Left lung (tissue), 10 donors: Measurements from ENCODE around the gene SPSB1. TPM values are rescaled to one million over a fixed set of nuclear protein-coding genes. Genes with fewer than 3 reads are reported as not detected.

ENCODE experiments used
- ATAC-seq: fragments of 200-7000 bp; cut with Tn5 transposase; one replicate; pipeline ENCODE4 v1.9.1; 2020; ENCODE audit warnings: moderate library complexity
- DNase-seq, 4 donors: peaks; one replicate each; pipeline ENCODE4 v3.0.0-alpha.2; 2013 to 2020
- H3K27ac ChIP-seq, 2 donors: fragments of 200-600 bp; sonication (generic) in 1 of 2; one replicate each; pipeline versions ENCODE4 v1.5.0 to v1.8.0; 2020 to 2021
- H3K27me3 ChIP-seq, 2 donors: fragments of 200-600 bp; sonication (generic) in 1 of 2; one replicate each; pipeline versions ENCODE4 v1.5.0 to v1.8.0; 2020 to 2021
- H3K36me3 ChIP-seq, 2 donors: fragments of 200-600 bp; sonication (generic) in 1 of 2; one replicate each; pipeline versions ENCODE4 v1.5.0 to v1.8.0; 2020 to 2021
- H3K4me1 ChIP-seq, 2 donors: fragments of 200-600 bp; one replicate each; pipeline ENCODE4 v1.8.0; 2021
- H3K4me3 ChIP-seq, 2 donors: fragments of 200-600 bp; sonication (generic) in 1 of 2; one replicate each; pipeline versions ENCODE4 v1.5.0 to v1.8.0; 2020 to 2021; ENCODE audit warnings: mild to moderate bottlenecking in 1 of 2
- H3K9me3 ChIP-seq, 2 donors: fragments of 200-600 bp; sonication (generic) in 1 of 2; one replicate each; pipeline versions ENCODE4 v1.5.0 to v1.8.0; 2020 to 2021
- intact Hi-C, 2 donors: fragments of 100-400 bp; cut with DNase I; formaldehyde crosslinking; loops; one replicate each; pipeline versions ENCODE4 v1.11.2 to v1.14.2; 2022
- polyA plus RNA-seq, 6 donors: library from polyadenylated mRNA; unstranded; fragments of 120-200 nt; gene quantifications; one replicate each; pipeline ENCODE4 v1.2.1, GENCODE V29; 2013; ENCODE audit not compliant: insufficient read length in 6 of 6
- total RNA-seq, 2 donors: library from RNA; stranded (reverse); fragmentation: NEBNext Ultra II Directional; extraction: Animal tissue kit (Norgen Biotek cat#: 25700); gene quantifications; one replicate each; pipeline ENCODE4 v1.2.1, GENCODE V29; 2021
- TF ChIP-seq, protein P1 (sequence below), 2 donors: fragments of 200-600 bp; sonication (generic) in 1 of 2; IDR thresholded peaks; one replicate each; pipeline versions ENCODE4 v1.5.0 to v1.8.0; 2021; ENCODE audit warnings: antibody characterized with exemption in 2 of 2
- donor health status: DM: no; HTN: yes; CAD: no.
- donor health status: DM: no; HTN: no; CAD: no.

SPSB1 gene
- total and polyA plus RNA-seq, 8 donors, result 6.1 to 39.4 (median 7.9) TPM

DNA sequence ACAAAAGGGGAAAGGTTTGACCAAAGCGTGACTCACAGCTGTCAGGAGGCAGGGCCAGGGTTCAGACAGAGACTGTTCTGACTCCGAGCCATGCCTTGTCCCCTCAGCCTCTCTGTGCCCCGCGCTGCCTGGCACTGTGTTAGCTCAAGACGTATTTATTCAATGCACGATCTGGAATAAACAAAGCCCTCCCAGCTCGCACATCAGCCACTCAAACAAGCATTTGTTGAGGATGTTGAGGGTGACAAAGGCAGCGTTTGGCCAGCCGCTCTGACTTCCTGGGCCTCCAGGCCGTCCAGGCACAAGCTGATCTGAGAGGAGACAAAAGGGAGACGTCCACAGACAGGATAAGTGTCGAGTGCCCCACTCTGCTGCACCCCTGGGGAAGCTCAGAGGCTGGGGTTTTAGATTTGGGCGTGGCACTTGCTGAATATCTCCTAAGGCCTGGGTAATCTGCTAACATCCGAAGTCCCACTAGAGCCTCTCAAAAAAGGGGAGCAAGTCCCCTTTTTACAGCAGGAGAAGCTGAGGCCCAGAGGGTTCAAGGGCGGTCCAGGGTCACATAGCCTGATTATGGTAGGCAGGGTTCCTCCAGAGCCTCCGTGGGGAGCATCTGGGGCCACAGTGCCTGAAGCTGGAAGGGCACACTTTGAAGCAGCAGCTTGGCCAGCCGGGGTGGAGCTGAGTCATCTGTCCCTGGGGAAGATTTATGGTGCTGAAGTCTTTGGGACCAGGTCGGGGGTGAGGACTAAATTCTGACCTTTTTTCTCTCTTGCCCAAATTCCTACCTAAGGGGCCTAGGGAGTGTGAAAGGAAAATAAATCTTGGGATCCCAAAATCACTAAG lies 95.9 kb downstream of the SPSB1 start:
- no peak overlapping the region for H3K27ac ChIP-seq
- no peak for DNase-seq
- no peaks in the 10 kb centered on the region for H3K27me3 ChIP-seq
- intact Hi-C loops, result no loop called here
- TF ChIP-seq, protein P1, sequence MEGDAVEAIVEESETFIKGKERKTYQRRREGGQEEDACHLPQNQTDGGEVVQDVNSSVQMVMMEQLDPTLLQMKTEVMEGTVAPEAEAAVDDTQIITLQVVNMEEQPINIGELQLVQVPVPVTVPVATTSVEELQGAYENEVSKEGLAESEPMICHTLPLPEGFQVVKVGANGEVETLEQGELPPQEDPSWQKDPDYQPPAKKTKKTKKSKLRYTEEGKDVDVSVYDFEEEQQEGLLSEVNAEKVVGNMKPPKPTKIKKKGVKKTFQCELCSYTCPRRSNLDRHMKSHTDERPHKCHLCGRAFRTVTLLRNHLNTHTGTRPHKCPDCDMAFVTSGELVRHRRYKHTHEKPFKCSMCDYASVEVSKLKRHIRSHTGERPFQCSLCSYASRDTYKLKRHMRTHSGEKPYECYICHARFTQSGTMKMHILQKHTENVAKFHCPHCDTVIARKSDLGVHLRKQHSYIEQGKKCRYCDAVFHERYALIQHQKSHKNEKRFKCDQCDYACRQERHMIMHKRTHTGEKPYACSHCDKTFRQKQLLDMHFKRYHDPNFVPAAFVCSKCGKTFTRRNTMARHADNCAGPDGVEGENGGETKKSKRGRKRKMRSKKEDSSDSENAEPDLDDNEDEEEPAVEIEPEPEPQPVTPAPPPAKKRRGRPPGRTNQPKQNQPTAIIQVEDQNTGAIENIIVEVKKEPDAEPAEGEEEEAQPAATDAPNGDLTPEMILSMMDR (IDR thresholded peaks at IDR 0.05), result no peak
- no peaks in the 10 kb centered on the region for H3K4me1 ChIP-seq
- no peaks in the 10 kb centered on the region for H3K9me3 ChIP-seq
- H3K4me3 ChIP-seq, result no peak overlapping the region
- no peaks in the 10 kb centered on the region for H3K36me3 ChIP-seq
- ATAC-seq, result no peak

DNA sequence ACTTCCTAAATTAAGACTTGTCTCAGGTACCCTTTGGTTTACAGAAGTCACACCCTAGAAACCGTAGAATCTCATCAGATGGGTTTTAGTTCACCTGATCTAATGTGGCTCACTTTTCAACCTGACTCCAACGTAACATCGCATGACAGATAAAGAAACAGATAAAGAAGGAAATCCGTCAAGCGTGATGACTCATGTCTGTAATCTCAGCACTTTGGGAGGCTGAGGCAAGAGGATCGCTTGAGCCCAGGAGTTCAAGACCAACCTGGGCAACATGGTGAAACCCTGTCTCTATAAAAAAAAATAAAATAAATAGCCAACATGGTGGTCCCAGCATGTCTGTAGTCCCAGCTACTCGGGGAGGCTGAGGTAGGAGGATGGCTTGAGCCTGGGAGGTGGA lies 97.3 kb downstream of the SPSB1 start:
- Histone ChIP-seq H3K27me3 (no peaks in the 10 kb centered on the region), H3K9me3 (peaks cover 0 to under 1% of the 10 kb centered on the region in 2 donors), H3K4me3 (no peak overlapping the region), H3K27ac (no peak overlapping the region), H3K4me1 (no peaks in the 10 kb centered on the region), H3K36me3 (no peaks in the 10 kb centered on the region)
- ATAC-seq, result no peak
- intact Hi-C loops, result no loop called here
- TF ChIP-seq, protein P1 (IDR thresholded peaks at IDR 0.05), result no peak
- no peak for DNase-seq

DNA sequence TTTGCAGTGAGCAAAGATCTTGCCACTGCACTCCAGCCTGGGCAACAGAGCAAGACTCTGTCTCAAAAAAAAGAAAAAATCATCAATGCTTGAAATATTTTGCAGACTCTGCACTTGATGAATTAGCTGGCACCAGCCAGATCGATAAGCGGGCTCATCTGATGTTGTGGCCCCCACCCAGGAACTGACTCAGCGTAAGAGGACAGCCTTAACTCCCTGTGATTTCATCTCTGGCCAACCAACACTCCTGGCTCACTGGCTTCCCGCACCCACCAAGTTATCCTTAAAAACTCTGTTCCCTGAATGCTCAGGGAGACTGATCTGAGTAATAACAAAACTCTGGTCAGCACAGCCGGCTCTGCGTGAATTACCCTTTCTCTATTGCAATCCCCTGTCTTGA lies 98.9 kb downstream of the SPSB1 start:
- no peaks in the 10 kb centered on the region for H3K27me3 ChIP-seq
- no peak overlapping the region for H3K27ac ChIP-seq
- no peaks in the 10 kb centered on the region for H3K36me3 ChIP-seq
- no peak for DNase-seq
- intact Hi-C loops, result no loop called here
- H3K4me1 ChIP-seq, result no peaks in the 10 kb centered on the region
- peaks cover 0 to 2% of the 10 kb centered on the region in 2 donors for H3K9me3 ChIP-seq
- no peak overlapping the region for H3K4me3 ChIP-seq
- ATAC-seq, result no peak
- TF ChIP-seq, protein P1 (IDR thresholded peaks at IDR 0.05), result no peak

DNA sequence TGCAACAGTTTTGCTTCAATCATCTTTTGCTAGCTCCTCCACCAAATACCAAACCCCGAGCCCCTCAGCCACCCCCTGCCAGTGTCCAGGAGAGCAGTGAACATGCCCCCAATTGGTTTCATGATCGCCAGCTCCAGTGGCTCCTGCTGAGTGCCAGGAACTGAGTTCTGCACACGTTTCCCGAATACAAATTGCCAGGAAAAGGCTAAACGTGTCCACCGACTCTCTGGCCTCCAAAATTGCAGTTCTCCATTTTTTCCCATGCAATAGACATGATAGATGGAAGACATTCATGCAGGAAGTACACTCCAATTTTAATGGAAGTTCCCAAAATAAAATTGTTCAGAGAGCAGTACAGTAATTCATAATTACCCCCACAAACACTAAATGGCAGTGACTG lies 101.3 kb downstream of the SPSB1 start:
- Histone ChIP-seq H3K27me3 (no peaks in the 10 kb centered on the region), H3K9me3 (peaks cover 0 to 2% of the 10 kb centered on the region in 2 donors), H3K36me3 (no peaks in the 10 kb centered on the region), H3K4me1 (no peaks in the 10 kb centered on the region), H3K4me3 (no peak overlapping the region), H3K27ac (no peak overlapping the region)
- TF ChIP-seq, protein P1 (IDR thresholded peaks at IDR 0.05), result no peak
- ATAC-seq (no peak), DNase-seq (no peak)
- intact Hi-C loops, result no loop called here

DNA sequence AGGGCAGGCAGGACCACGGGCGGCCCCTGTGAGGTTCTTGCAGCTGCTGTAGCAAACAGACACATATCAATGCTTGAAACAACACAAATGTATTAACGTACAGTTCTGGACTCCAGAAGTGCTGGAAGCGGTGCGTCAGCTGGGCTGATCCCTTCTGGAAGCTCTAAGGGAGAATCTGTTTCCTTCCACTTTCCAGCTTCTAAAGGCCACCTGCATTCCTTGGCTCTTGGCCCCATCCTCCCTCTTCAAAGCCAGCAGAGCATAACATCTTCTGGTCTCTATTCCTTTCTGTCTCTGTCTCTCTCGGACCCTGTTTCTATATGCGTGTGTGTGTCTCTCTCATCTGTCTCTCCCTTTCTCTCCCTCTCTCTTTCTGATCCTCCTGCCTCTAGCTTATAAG lies 102.3 kb downstream of the SPSB1 start:
- no peak overlapping the region for H3K4me3 ChIP-seq
- DNase-seq, result no peak
- peaks cover 0 to 2% of the 10 kb centered on the region in 2 donors for H3K9me3 ChIP-seq
- intact Hi-C loops, result no loop called here
- no peak overlapping the region for H3K27ac ChIP-seq
- ATAC-seq, result no peak
- TF ChIP-seq, protein P1 (IDR thresholded peaks at IDR 0.05), result no peak
- H3K4me1 ChIP-seq, result peaks cover 0 to 5% of the 10 kb centered on the region in 2 donors
- no peaks in the 10 kb centered on the region for H3K27me3 ChIP-seq
- no peaks in the 10 kb centered on the region for H3K36me3 ChIP-seq
